HEK293 (cell line): ENCODE data around the gene CYB561A3.

Experiments
- BCL11A ChIP-seq: fragments of 450-650 bp; formaldehyde crosslinking; IDR thresholded peaks from 2 replicates; pipeline ENCODE4 v1.5.1; 2016; ENCODE audit warnings: low read depth, missing biosample characterization, missing genetic modification characterization
- ZNF202 ChIP-seq: fragments of 450-650 bp; formaldehyde crosslinking; IDR thresholded peaks from 2 replicates; pipeline ENCODE4 v1.5.1; 2016; ENCODE audit warnings: missing biosample characterization, missing genetic modification characterization, borderline replicate concordance
- ZNF26 ChIP-seq: fragments of 450-650 bp; formaldehyde crosslinking; IDR thresholded peaks from 2 replicates; pipeline ENCODE4 v1.5.1; 2016; ENCODE audit warnings: missing biosample characterization, missing genetic modification characterization
- ZNF274 ChIP-seq, 2 experiments: fragments of 200-500 bp in 1 of 2; fragments of 450-650 bp in 1 of 2; sonication (Bioruptor generic) in 1 of 2; formaldehyde crosslinking in 1 of 2; IDR thresholded peaks; 2 replicates each; pipeline versions ENCODE4 v1.5.1 to v1.6.1; 2014 to 2016; ENCODE audit warnings: borderline replicate concordance in 1 of 2, inconsistent platforms in 1 of 2, low read length in 1 of 2, missing biosample characterization in 1 of 2, missing genetic modification characterization in 1 of 2

- TF ChIP-seq ZNF274 (IDR thresholded peaks at IDR 0.05; ENCODE audit: low read length) (no peak), ZNF274 (tag by site-specific recombination; IDR thresholded peaks at IDR 0.05; ENCODE audit: borderline replicate concordance) (no peak), BCL11A (tag by site-specific recombination) (no peak), ZNF26 (tag by site-specific recombination) (no peak), ZNF202 (no peak)
Observed at GRCh38 chr11:61361237-61361740, 393 bp downstream of the CYB561A3 start.
